ENCODE measurements around the gene LACRT.

DNA sequence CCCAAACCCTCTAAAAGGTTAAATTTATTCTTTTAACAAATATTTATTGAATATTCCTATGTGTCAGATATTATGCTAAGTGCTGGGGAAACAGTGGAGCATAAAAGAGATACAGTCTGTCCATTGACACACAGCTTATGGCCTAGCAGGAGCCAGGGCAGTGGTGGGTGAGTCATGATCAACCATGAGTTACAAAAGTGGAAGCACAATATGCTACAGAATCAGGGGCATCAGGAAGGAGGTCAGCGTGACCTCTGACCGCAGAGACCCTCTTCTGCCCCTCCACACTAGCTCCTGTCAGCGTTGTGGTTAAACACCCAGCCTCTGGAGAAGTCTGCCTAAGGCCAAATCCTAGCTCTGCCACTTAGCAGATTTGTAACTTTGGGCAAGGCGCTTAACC lies 41.6 kb downstream of the LACRT start:
- TF ChIP-seq, protein P1, sequence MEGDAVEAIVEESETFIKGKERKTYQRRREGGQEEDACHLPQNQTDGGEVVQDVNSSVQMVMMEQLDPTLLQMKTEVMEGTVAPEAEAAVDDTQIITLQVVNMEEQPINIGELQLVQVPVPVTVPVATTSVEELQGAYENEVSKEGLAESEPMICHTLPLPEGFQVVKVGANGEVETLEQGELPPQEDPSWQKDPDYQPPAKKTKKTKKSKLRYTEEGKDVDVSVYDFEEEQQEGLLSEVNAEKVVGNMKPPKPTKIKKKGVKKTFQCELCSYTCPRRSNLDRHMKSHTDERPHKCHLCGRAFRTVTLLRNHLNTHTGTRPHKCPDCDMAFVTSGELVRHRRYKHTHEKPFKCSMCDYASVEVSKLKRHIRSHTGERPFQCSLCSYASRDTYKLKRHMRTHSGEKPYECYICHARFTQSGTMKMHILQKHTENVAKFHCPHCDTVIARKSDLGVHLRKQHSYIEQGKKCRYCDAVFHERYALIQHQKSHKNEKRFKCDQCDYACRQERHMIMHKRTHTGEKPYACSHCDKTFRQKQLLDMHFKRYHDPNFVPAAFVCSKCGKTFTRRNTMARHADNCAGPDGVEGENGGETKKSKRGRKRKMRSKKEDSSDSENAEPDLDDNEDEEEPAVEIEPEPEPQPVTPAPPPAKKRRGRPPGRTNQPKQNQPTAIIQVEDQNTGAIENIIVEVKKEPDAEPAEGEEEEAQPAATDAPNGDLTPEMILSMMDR (IDR thresholded peaks at IDR 0.05), result no peak
- no peak for TF ChIP-seq EP300 (IDR thresholded peaks at IDR 0.05; ENCODE audit: borderline replicate concordance in 1 of 2, low read depth in 1 of 2, low read length in 1 of 2)
- TF ChIP-seq RFX5 (IDR thresholded peaks at IDR 0.05; ENCODE audit: low read length), result no peak
- TF ChIP-seq TCF12 (IDR thresholded peaks at IDR 0.05), result no peak
- TF ChIP-seq GATA2 (CRISPR knock-in tag; IDR thresholded peaks at IDR 0.05), result no peak
- TF ChIP-seq TEAD4 (IDR thresholded peaks at IDR 0.05; ENCODE audit: borderline replicate concordance, insufficient read depth), result no peak

Data from SK-N-SH (cell line).